GM12891 (cell line): Measurements from ENCODE around the gene PDE6C.

ENCODE experiments used
- DNase-seq: peaks from one replicate; pipeline ENCODE4 v3.0.0; 2011; ENCODE audit warnings: low spot score; ENCODE audit not compliant: insufficient read length
- FAIRE-seq: peaks from 2 replicates; lab custom pipeline; 2011; peaks lifted over from hg19 to GRCh38; lab: Jason Lieb, UNC
- PAX5 ChIP-seq: IDR thresholded peaks from 2 replicates; pipeline ENCODE4 v1.6.1; 2011; ENCODE audit warnings: low read length, moderate library complexity, mild to moderate bottlenecking; ENCODE audit not compliant: insufficient read depth, severe bottlenecking
- POLR2A ChIP-seq: IDR thresholded peaks from 2 replicates; pipeline ENCODE4 v1.6.1; 2011; ENCODE audit warnings: low read depth, low read length, control low read depth
- POLR2AphosphoS5 ChIP-seq: IDR thresholded peaks from 2 replicates; pipeline ENCODE4 v1.6.1; 2011; ENCODE audit warnings: low read depth, low read length, control low read depth
- POU2F2 ChIP-seq: IDR thresholded peaks from 2 replicates; pipeline ENCODE4 v1.6.1; 2011; ENCODE audit warnings: low read depth, mild to moderate bottlenecking, control low read depth, low read length, moderate library complexity
- SPI1 ChIP-seq: IDR thresholded peaks from 2 replicates; pipeline ENCODE4 v1.6.1; 2011; ENCODE audit warnings: low read depth, low read length, control low read depth
- TAF1 ChIP-seq: IDR thresholded peaks from 2 replicates; pipeline ENCODE4 v1.6.1; 2011; ENCODE audit warnings: low read depth, low read length, control low read depth

PDE6C gene

DNA sequence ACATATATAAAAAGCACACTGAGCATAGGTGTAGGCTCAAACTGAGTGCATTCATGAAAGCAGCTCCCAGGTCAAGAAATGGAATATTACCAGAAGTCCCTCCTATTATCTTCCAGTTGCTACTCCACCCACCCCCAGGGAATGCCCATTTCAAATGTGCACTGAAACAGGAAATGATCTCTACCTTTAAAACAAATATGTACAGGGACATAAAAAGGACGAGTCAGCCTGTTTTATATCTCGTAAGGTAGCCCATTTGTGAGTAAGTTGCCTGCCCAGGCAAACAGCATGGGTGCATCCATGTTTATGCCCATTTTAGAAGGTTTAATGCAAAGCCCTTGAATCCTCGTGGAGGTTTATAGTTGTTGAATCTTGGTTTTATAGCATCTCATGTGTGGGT is 35.4 kb upstream of the PDE6C start:
- FAIRE-seq (no peak), DNase-seq (no peak)
- TF ChIP-seq POLR2A, result no peak
- no peak for TF ChIP-seq POLR2AphosphoS5
- TF ChIP-seq TAF1, result no peak
- no peak for TF ChIP-seq PAX5
- TF ChIP-seq POU2F2, result no peak
- no peak for TF ChIP-seq SPI1

DNA sequence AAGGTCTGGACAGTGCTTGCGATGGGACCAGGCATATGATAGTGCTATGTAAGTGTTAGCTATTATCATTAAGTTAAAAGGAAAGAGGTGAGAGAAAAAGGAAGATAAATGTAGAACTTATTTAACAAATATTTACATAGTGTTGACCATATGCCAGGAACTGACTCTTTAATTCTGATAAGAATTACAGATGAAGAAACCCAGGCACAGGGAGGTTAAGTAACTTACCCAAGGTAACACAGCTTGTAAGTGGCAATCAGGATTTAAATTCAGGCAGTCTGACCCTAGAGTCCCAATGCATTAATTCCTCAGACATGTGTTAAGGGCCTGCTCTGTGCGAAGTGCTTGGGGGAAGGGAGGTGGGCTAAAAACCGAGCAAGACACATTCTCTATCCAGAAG is 34.8 kb upstream of the PDE6C start:
- DNase-seq, result no peak
- TF ChIP-seq SPI1 (no peak), PAX5 (no peak), POLR2AphosphoS5 (no peak), POLR2A (no peak), TAF1 (no peak), POU2F2 (no peak)
- no peak for FAIRE-seq

DNA sequence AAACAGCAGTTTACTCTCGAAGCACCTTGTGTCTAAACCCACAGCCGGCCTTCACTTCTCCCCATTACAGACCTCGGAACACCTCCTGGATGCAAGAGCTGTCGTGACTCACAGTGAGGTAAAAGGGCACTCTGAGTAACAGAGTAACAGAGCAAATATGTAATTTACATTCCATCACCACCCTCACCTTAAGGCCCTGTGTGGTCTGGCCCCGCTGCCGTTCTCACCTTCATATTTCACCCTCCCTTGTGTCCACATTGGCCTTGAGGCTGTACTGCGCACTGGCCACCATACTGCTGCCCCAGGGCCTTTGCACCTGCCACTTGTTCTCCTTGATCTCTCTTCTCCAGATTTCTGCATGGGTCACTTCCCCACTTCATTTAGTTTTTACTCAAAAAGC is 33.2 kb upstream of the PDE6C start:
- FAIRE-seq (no peak), DNase-seq (no peak)
- TF ChIP-seq SPI1 (no peak), POLR2A (no peak), POLR2AphosphoS5 (no peak)

DNA sequence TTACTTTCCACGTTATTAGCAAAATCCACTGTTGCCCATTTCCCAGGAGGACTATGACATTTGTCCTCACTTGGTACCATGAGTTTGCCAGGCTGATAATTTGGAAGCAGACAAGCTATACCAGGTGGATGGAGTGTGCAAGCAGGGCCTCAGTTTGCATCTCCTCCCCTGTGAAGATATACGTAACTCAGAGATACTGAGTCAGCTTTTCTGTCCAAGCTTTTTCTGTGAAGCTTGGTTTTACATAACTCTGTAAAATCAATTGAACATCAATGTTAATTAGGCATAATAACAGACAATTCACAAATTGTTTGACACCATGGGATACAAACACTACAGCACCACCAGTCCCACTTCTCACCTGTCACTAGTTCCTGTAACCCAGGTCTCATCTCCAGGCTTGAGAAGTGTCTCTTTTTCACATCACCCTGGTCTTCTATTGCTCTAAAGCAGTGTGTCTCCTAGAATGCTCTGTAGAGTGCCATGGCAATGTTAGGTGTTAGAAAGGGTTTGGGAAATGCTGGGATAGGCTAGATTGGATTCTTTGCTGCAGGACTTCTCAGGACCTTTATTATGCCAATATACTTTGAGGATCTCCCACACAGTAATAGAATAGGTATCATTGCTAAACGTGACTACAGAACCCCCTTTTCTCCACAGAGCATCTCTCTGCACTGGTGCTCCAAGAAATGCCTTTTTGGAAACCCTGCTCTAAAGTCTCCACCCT is 32.2 kb upstream of the PDE6C start:
- DNase-seq (no peak), FAIRE-seq (no peak)
- TF ChIP-seq PAX5, result no peak
- TF ChIP-seq POLR2AphosphoS5, result no peak
- no peak for TF ChIP-seq POLR2A
- no peak for TF ChIP-seq SPI1
- no peak for TF ChIP-seq POU2F2
- no peak for TF ChIP-seq TAF1

DNA sequence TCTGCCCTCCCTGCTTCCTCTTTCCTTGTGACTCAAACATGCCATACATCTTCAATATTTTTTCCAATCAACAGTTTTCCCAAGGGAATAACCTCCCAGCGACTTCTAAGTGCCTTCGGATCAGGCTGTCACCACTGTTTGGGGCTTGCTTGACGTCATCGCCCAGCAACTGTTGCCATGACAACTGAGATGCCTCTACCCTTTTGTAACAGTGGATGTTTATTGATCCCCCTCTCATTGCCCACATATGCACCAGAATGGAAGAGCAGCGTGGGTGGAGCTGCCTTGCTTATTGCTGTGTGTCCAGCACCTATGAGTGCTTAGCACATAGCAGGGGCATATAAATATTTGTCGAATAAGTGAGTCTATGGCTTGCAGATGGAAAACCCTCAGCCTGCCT is 31.5 kb upstream of the PDE6C start:
- FAIRE-seq, result no peak
- TF ChIP-seq SPI1 (no peak), POLR2AphosphoS5 (no peak), TAF1 (no peak), PAX5 (no peak), POU2F2 (no peak), POLR2A (no peak)
- DNase-seq, result no peak

DNA sequence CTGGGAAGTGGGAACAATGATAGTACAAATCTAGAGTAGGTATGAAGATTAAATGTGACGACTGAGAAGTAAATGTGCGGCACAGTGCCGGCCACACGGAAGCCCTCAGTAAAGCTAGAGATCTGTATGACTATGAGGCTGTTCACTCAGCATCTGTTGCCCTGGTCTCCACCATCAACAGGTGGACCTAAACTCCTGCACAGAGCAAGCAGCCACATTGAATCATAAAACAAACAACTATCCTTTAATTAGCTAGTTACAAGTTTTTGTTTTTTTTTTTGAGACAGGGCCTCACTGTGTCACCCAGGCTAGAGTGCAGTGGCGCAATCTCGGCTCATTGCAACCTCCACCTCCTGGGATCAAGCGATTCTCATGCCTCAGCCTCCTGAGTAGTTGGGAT is 27.9 kb upstream of the PDE6C start:
- TF ChIP-seq PAX5 (no peak), SPI1 (no peak), POU2F2 (no peak), POLR2AphosphoS5 (no peak), TAF1 (no peak), POLR2A (no peak)
- no peak for DNase-seq
- no peak for FAIRE-seq

DNA sequence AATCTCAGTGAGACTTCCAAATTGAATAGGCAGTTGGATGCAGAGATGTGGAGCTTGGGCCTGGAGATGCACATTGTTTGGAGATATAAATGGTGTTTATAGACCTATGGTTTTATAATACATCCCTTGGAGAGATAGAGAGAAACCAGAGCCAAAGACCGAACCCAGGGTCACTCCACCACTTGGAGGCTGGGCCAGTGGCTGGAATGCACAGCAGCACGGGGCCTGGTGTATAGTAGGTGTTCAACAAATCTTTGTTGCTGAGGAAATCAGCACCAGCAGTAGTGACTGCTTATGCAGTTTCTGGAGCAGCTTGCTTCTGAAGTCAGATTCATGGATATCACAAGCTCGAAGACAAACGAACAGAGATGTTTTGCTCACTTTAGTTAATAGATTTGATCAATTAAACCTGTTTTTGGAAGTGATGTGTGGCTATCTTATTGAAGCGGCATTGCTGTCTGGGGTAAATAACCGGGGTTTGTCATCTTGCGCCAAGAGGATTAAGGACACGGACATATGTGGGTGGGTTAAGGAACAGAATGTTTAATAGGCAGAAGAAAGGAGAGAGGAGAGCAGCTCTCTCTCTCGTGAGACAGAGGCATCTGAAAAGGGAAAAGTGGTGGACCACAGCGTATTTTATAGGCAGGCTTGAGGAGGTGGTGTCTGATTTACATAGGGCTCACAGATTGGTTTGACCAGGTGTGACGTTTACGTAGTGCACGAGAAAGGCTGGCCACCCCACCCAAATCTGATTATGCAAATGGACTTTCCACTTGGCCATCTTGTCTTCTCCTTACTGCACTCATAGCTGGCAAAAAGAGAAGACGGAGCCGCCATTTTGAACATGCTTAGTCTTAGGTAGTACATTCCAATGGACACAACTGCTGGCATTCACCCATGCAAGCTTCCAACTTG is 22.4 kb upstream of the PDE6C start:
- FAIRE-seq (no peak), DNase-seq (no peak)
- TF ChIP-seq PAX5, result no peak

DNA sequence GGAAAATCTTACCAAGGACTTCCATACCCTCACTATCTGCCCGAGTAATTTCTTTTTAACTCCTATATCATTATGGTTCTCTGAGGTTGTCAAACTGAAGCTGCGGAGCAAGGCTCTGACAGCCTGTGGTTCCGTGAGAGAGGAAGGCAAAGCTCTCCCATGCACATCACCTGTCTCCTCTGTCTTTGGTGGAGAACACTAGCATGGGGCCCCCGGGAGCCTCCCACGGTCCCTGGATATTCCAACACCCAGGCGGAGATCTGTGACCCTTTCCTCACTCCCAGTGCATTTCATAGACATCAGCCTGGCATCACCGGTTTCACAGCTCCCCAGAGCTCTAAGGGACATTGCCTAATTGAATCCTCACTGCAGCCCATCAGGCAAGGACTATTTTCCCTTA is 21.7 kb upstream of the PDE6C start:
- TF ChIP-seq SPI1 (no peak), POLR2A (no peak), PAX5 (no peak), POLR2AphosphoS5 (no peak)
- no peak for DNase-seq
- FAIRE-seq, result no peak

DNA sequence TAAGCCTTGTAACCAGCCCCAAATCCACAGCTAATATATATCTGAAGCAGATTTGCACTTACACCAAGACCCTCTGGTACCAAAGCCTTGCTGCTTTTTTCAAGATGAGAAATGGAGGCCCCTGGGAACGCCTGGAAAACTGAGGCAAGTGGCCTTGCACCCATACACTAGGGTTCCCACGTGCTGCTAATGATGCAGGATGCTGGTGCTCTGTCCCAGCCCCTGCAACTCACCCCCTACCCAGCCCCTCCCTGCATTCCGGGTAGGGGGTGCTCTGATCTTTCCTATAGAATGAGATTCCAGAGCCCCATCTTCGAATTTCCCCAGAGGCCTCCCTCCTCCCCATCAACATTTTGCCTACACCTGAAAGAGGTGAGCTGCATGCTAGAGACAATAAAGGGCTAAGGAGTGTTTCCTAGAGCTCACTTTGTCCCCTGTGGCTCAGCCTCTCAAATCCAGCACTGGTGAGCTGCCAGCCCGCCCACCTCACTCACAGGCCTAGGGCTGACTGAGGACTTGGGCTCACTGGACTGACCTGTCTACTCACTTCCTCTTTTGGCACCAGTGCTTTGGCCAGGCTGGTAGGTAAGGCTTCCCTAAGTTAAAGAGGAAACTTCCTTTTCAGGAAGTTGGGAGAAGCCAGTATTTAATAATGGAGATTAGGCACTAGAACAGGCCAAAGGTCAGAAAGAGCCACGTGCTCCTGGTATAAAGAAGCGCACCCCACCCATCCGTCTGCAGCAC is 21.1 kb upstream of the PDE6C start:
- TF ChIP-seq POU2F2 (no peak), PAX5 (no peak), SPI1 (peak; percentile 87)
- FAIRE-seq (no peak), DNase-seq (no peak)
